ENCODE measurements around the gene SNAP23.

SNAP23 gene

DNA sequence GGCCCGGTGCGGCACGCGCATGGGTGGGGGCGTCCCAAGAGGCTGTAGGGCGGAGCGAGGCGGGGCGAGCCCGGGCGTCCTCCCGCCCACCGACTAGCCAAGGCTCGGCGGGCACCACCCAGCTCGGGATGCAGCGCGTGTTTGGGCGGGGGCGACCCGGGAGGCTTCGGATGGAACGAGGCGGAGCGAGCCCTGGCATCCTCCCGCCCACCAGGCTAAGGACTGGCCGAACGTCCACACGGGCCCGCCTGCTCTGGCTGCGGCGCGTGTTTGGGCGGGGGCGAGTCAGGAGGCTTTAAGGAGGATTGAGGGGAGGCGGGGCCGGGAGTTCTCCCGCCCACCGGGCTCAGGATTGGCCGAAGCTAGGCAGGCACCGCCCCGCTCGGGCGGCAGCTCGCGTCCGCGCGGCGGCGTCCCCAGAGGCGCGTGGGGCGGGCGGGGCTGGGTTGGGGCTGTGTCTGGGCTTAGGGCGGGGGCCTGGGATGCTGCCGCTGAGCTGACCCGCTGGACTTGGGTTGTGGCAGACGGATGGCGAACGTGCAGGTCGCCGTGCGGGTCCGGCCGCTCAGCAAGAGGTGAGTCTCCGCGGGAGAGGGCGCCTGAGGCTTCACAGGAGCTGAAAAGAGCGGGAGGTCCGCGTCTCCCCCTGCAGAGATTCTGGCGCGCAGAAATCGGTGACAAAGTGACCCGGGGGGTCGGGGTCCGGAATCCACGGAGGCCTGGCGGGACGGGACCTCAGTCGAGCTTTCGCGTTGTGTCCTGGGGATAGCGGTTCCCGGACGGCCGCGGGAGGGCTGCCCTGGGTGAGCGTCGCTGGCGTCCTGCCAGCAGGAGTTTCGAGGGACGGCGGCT, 80.0 kb downstream of the SNAP23 start, which contains the start of gene STARD9:
Gene STARD9 (plus strand): TSS at position 419 of the 852 bp plus-strand sequence. CDS start 110 bp downstream, at position 529.
- no peak for FAIRE-seq

DNA sequence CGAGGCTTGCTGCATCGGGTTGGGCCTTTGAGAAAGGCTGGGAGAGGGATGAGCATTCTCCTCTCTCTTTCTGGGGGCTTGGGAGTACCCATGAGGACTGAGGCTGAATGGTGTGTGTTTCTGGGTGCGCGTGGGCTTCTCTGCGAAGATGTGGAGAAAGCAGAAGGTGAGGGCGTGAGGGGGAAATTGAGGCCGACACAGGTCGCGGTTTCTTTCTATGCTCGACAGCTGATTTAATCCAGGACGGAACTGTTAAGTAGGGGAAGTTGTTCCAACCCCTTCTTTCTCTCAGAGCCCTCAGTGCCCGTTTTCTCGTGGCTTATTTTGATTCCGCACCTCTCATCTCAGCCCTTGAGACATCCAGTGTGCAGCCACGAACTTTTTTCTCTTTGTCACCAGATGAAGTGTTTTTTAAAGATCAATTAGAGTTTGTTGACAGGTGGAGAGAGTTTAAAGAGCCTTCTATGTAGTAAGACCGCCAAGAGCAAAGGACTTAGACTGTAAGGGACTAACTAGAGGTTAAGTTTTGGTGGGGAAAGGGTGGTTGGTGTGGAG, 80.7 kb downstream of the SNAP23 start:
- no peak for FAIRE-seq

DNA sequence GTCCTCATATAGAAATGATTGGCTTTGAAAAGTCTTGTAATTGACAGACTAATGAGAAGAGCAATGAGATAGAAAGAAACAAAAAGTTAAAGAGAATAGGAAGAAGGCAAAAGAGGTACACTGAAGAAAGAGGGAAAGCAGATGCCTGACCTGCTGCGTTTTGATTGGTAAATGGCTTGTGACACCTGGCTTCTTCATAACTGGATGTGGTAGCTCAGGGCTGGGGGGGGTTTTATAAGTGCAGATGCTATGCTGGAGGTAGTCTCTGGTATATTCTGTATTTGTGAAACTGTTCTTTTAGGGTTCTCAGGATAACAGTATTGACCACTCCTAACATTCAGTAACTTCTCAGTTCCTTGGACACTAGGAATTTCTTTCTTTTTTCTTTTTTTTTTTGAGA, 81.3 kb downstream of the SNAP23 start:
- no peak for FAIRE-seq

DNA sequence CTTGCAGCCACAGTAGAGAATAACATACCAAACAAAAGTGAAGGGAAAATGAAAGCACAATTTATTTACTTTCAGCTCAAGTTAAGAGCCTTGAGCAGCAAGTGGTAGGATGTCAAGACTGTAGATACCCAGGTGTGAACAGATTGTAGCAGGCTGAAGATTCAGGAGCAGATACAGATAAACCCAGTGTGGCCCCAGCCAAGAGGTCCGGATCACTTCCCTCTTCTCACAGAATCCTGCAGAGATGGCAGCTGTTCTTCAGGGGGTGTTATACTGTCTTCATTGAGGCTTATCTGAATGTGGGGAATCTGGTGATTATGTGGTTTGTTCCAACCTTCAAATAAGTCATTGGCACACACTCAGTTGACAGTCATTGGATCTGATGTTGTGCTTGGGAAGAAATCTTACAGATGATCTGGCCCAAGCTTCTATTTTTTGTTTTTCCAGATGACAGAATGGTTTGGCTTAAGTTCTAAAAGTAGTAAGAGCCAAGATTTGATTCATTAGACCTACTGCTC, 82.1 kb downstream of the SNAP23 start:
- FAIRE-seq, result no peak

DNA sequence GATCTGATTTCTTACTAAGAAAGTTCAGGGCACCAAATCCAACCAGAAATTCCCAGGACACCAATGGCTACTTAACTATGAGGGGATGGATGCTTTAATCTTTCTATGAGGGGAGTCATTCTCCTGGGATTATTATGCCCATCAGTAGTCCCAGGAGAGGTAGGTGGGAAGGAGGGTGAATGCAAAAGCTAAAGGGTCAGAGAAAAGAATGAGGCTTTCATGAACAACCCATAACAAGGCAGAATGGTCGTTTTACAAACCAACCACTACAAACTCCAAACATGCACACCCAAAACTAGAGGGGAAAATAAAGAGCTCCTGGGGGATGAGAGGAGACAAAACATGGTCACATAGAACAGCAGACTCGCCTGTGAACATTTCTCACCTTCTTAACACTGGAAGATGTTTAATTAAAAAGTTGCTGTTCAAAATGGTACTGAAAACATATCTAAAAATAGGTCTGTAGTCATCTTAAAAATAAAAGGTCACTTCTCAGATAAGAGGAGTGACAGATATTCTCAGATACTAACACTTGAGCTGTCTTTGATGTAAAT, 83.6 kb downstream of the SNAP23 start:
- no peak for FAIRE-seq

DNA sequence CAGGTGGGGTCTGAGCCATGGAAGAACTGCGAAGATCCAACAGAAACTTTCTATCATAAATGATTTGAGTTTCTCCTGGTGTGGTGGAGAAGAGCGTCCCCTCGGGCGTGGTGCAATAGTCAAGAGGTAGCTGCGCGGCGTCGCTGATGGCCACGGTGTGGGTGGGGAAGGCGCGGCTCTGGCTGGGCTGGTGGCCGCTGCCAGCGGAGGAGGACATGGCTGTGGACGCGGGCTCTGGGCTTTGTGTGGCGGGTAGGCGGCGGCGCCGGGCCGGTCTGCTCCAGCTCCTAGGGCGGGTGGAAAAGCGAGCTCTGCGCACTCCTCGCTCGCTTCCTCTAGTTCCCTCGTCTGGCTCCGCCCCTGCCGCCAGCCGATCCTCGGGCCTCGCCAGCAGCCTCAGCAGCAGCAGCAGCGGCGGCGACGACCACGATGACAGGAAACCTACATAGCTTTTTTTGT, 85.9 kb downstream of the SNAP23 start:
- no peak for FAIRE-seq

Measured in endometrium (tissue), 2 donors.